GM18502 (cell line): Measurements from ENCODE around the gene SDC4.
A peak's percentile ranks its signal among the peaks of the same experiment; 100 is the strongest.
"Not testable (repeated sequence)": the region's sequence is repeated elsewhere in the genome, so short reads cannot be mapped to it uniquely, and the experiment has no call there.

ENCODE experiments used
- ATAC-seq: cut with Tn5 transposase; IDR thresholded peaks from one replicate; pipeline ENCODE4 v1.9.1; 2021; ENCODE audit warnings: mild to moderate bottlenecking; ENCODE audit not compliant: unreplicated experiment, poor library complexity

SDC4 gene

DNA sequence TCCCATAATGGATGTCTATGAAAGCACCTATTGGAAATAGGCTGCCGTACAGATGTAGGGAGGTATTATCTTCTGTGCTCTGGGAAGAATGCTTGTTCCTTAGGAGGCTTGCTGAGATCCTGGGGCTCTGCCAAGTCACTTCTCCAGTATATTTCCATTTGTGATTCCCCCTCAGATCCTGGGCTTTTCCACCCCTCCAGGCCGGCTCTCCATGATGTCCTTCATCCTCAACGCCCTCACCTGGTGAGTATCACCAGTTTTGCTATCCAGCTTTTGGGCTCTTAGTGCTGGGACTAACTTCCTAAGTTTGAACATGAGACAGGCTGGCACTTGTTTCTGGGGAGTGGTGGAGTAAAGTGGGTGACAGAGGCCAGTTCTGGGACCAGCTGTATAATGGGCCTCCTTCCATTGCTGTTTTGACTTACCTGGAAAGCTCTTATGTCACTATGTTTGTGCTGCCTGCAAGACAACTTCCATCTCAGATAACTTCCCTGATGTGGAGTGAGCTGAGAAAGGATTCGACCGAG, 17.3 kb upstream of the SDC4 start:
- no peak for ATAC-seq

DNA sequence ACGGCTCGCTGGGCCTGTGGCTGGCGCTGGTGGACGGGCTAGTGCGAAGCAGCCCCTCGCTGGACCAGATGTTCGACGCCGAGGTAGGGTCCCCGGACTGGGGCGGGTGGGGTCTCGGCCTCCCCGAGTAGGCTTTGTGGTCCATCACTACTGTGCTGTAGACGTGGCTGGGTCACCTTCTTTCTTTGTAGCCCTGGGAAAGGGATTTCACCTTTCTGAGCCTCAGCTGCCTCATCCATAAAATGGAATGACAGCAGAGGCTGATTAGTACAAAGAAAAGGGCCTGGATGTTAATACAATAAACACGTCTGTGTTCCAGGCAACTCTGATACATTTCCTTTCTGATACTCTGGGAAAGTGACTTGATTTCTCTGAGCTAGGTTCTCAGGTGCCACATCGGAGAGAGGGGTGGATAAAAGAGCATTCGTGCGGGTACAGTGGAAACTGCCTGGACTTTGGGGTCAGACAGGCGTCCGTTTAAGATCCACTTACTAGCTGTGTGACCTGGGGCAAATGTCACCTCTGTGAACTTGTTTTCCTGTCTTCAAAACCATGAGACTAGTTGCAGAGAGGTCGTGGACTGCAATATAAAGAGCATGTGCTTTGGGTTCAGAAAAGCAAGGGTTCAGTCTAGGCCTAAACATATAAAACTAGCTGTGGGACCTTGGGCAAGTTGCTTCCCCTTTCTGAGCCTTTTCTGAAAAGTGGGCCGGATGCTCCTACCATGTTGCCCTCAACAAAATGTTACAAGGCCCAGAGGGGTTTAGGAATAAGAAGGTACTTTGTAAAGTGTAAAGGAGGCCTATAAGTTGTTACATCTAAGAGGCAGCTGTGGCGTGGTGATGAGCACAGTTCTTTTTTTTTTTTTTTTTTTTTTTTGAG, 15.6 kb upstream of the SDC4 start:
- no peak for ATAC-seq

DNA sequence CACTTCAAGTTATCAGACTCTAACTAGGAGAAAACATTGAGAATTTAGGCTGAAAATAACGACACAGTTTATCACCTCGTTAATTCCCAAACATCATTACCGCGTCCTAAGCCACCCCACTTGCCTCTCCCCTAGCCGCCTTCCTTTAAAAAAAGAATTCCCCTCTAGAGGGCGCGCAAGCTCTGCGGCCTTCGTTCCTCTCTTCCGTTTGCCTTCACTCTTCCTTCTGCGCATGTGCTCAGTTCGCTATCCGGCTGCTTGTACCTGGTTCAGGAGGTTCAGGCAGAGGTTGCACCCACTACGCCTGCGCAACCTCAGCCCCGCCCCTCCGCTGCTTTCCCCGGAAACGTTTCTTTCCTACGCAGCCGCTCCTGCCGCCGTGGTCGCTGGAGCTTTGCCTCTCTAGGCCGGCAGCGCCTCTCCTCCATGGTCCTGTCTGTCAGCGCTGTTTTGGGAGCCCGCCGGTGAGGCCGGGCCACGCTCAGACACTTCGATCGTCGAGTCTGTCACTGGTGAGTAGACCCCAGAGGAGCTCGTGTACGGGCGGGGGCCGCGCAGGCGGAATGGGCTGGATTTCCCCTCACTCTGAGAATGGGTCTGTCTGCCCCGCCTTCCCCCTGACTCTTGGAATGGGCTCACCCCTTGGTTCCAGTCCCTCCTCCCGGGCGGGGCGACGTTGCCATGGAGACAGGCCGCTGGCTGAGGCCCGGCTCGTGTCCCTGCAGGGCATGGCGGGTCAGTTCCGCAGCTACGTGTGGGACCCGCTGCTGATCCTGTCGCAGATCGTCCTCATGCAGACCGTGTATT, 14.8 kb upstream of the SDC4 start, which contains the start of gene SYS1:
Gene SYS1 (plus strand): TSS at position 353 of the 807 bp plus-strand sequence. CDS start 376 bp downstream, at position 729.
- peak; percentile 82 for ATAC-seq

DNA sequence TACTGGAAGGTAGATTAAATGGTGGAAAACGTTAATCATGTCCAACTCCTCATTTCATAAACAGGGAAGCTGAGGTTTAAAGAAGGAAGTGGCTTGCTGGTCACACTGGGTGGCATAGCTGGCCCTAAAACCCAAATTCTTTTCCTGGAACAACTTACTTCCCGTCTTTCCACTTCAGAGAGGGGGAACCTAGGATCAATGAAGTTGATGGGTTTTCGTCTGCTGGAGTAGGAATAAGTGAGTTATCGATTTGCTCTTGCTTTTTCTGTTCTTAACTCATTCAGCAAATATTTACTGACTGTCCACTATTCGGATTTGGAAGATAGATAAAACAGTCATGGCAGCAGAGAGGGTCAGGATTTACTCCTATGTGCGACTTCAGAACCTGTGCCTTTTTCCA, 13.6 kb upstream of the SDC4 start:
- no peak for ATAC-seq

DNA sequence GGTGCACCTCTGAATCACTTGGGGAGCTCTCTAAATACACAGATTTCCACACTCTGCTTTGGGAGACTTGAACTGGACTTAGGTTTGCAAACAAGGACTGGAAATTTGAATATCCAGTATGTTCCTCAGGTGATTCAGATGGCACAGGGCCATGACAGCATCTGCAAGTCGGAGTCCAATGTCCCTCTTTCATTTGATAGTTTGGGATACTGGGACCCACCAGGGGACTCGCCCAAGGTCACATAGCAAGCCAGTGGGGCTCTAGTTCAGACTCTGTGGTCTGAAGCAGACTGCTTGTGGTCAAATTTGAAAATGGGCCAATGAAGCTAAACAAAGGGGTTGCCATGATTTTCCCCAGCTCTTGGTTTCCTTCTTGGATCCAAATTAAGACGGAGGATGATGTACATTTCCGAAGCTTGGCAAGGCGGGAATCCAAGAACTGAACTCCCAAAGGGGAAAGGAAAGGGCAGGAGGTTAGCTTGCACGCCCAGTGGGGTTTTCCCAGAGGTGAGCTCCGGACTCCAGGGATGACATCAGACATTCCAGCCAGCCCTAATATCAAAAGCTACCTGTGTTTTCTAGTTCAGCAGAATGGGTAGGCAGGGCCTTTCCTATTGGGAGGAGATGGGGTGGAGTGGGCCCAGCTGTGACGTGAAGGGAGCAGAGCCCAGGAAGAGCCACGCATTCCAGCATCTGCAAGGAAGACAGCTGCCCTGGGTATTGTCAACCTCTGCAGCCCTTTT, 11.4 kb upstream of the SDC4 start:
- ATAC-seq = no peak

DNA sequence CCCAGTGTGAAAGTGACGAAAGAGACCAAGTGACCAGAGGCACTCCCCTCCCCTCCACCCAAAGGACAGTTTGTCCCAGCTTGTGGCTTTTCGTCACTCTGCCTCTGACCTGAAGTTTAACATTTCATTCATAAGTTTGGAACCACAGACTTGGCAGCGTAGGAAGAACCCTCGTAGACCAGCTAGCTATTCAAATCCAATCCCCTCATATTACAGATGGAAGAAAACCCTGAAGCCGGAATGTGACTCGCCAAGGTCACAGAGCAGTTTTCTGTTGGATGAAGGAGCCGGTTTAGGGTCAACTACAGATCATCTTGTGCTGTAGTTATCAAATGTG, 10.8 kb upstream of the SDC4 start:
- no peak for ATAC-seq

DNA sequence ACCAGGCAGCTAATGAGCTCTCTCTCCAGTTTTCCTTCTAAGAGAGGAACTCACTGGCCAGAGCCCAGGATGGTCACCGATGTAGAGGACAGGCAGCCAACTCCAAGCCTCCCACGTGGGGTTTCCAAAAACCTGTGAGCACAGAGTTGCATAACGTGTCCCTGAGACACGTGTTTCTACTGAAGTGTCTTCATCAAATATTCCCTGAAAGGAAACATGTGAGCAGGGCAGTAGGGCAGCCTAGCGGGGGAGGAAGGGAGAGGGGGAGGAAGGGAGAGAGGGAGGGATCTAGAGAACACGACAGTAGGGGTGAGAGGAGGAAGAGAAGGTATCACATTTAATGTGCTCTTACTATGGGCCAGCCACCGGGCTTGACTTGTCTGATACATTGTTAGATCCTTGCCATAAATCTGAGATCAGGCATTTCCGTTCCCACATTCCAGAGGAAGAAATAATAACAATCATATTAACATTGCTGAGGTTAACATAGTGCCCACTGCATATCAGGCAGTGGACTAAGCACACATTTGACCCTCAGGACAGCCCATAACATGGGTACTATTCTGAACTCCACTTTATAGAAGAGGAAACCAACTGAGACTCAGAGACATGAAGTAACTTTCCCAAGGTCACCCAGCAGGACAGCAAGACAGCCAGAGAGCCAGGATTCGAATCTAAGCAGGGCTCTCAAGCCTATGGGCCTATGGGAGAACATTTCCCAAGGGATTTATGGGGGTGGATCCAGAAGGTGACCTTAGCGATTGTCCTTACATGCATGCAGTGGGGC, 10.3 kb upstream of the SDC4 start:
- ATAC-seq = no peak

DNA sequence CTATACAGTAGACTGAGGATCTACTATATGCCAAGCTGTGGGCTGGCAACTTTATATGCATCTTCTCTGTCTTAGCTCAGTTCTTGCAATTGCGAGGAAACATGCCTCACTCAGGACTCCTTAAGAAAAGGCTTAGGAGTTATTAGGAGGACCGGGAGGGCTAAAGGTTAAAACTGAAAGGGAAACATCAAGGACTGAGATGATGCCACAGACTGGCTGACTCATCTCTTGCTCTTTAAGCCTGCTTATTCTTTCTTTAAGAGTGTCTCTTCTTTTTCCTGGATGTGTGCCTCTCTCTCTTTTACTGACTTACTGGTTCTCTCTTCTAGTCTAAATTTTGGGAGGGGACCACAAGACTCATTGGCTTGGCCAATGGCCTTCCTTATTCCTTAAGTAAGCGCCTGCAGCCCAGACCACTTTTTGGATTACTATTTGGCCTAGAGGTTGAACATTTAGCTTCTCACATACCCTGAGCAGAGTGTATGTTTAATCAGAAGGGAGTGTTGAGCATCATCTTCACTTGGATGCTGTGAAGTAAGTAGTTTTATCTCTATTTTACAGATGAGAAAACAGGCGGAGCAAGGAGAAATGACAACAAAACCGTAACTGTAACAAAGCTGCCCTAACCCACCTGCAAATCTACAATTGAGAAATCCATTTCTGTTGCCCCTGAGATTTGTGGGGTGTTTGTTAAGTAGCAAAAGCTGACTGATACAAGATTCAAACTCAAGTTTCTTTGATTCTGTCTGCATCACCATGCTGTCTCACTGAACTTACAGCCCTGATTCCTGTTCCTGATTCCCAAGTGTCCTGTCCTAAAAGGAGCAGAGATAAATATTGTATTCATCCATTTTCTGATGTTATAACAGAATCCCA, 7.2 kb upstream of the SDC4 start:
- no peak for ATAC-seq

DNA sequence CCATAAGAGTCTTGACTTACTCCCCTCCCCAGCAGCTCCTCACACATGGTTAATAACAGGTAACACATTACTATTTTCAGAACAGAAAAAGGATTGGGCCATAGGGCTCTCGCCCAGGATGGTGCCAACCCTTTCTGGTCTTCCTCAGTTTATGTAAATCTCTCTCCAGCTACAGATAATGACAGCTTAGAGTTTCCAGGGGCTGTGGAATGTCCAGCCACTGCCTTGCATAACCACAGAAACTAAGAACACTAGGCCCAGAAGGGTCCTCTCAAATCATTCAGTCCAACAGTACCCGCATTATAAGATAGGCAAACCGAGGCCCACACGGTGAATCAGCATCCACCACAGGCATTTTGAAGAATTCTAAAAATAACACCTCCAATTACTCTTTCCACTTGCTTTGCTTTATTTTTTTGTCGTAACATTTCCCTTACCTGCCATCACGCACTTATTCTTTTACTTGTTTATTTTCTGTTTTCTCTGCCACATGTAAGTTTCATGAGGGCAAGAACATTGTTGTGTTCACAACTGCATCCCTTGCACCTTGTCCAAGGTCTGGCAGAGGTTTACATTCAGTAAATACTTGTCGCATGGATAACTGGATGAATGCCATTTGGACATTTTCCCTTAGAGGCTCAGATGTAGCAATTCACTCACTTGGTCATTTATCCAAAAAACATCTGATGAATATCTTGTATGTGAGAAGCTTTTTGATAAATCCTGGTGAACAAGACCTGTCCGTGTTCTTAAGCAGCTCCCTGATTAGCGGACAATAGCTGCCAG, 6.4 kb upstream of the SDC4 start:
- ATAC-seq = no peak

DNA sequence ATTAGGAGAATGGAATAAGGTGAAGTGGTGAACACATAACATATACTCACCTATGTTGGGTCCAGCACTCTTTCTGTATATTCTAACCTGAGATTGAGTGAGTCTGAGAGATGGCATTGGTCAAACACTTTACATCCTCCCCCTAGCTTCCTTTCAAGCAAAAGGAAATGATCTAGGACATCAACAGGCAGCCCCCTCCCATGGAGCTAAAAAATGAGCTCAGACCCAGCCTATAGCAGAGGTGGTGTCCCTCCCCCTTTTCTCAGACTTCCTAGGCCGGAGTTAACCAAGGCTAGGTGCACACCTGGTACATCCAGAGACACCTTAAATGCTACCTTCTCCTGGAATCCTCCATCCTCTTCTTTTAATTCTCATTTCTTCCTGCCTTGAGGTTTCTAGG, 5.5 kb upstream of the SDC4 start:
- ATAC-seq = no peak

DNA sequence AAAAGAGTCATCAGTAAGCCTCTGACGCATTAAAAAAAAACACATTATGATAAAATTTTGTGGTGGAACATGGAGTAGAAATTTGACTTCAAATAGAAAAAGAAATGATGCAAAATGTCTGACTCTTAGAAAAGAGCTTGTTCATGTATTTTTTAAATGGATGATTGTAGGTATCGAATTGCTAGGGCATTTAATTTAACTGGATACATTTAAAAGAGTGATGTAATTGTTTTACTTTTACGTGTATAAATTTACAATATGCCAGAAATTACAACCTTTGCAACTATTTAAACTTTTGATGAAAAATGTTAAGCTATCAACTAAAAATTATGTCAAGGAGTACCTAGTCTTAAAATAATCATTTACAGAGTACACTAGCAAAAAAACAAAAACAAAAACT, 4.5 kb upstream of the SDC4 start:
- no peak for ATAC-seq

DNA sequence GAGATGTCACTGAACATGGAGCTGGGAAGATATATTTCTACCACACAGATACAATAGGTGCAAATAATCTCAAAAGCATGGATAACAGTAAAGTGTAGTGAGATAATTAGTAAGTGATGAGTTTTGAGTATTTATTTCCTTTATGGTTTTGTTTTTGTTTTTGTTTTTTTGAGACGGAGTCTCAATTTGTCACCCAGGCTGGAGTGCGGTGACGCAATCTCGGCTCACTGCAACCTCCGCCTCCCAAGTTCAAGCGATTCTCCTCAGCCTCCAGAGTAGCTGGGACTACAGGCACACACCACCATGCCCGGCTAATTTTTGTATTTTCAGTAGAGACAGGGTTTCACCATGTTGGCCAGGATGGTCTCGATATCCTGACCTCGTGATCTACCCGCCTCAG, 2.6 kb upstream of the SDC4 start:
- not testable (repeated sequence) for ATAC-seq

DNA sequence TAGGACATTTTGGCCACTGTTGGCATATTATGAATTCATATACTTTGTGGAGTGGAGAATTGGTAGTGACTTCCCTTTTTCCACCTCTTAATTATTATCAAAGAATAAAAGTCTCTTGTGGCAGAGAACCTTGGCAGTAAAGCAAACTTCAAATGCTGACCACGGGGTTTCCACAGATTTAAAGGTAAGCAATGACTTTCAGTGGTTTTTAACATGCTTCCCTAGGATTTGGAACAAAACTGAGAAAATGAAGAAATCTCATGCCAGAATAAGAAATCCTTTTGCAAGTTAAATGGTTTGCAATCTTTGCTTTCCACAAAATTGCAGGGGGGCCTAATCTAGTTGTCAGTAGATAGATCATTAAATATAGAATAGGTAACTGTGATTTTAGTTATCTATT, 2.0 kb upstream of the SDC4 start:
- ATAC-seq = no peak

DNA sequence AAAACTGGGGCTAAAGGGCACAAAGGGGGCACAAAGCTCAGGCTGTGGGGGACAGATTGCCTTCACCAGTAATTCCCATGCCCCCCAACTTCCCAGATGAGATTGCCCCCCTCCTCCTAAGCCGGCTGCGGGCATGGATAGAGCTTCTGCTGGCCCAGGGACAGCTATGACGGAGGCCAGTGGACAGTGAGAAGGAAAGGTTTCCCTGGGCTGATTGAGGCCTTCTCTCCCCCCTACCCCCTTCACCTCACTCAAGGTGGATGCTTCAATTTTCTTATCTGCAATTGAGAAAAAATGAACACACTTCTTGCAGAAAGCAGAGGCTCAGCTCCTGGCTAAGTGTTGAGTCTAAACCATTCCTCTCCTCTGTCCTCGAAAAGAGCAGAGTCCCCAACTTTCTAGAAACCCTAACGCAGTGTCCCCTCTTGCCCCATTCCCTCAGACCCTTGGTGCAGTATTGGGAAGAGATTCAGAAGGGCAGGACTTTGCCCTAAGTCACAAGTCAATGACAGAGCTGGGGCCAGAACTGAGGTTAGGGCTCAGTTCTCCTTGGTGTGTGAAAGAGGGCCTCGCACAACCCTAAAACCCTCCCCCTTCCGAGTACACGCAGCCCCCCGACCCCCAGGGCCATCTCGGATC, 808 bp downstream of the SDC4 start:
- no peak for ATAC-seq

DNA sequence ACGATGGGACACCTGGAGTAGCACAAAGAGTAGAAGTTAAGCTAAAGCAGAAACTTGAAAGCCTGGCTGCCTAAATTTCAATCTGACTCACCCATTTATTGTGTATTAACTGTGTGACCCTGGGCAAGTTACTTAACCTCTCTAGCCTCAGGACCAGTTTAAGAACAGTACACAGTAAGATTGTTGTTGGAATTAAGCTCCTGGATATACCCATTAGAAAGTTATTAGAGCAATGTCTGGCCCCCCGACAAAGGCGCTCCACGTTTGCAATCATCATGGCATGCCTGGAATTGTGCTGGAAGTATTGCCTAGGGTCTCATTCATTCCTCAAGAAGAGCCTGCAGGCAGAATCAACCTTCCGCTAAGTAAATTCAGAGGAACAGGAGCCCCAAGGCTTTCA, 1.4 kb downstream of the SDC4 start:
- no peak for ATAC-seq

DNA sequence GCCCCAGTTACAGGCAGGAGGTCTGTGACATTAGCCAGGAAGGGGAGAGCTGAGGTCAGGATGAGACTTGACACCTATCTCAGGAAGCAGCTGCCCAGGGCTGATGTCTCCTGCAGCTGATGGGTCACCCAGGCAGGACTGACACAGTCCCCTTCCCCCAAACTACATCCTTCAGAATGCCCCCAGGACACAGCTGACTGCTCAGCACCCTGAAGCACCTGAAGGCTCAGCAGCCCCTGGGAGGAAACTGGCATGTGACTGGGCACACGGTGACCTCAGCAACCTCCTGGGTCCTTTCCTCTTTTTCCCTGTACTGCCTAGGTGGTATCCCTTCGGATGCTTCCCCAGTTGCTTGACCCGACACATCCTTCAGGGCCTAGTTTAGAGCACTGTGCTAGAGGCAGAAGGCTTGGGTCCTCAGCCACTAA, 1.9 kb downstream of the SDC4 start:
- no peak for ATAC-seq

DNA sequence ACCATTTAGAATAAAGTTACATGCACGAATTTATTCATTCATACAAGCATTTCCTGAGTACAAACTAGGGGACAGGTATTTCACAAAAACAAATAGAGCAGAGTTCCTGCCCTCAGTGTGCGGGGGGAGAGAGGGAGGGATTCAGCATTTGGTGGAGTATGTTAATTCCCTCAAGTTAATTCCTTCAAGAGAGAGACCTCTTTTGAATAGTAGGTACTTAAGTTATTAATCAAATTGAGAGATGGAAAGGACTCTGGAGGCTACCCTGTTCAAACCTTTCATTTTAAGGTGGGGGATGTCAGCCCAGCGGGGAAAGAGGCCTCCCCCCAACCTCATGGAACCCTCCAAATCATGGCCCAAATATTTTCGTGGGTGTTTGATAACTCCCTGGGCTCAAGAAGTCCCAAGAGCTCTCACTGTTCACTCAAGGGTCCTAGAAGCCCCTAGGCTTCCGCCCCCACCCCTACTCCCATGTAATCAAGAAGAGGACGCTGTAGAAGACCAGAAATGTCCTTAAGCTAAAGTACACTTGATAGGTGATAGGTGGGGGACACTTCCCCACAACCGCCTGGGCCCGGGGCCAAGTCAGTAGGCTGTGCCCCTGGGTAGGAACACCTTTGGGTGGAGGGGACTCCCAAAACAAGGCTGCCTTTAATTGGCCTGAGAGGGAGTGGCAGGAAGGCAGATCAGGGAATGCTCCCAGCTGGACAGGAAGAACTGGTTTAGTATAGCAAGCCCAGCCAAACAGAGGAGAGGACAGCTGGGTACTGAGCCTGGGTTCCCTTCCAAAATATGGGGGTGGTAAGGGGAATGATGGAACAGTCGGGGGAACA, 2.9 kb downstream of the SDC4 start:
- ATAC-seq = no peak
